NCI-H774 (cell line): Measurements from ENCODE around the gene RNF38.
A peak's percentile ranks its signal among the peaks of the same experiment; 100 is the strongest.
"Not testable (repeated sequence)": the region's sequence is repeated elsewhere in the genome, so short reads cannot be mapped to it uniquely, and the experiment has no call there.

Experiments used
- DNase-seq: peaks from one replicate; lab custom pipeline; 2025; lab: John Stamatoyannopoulos, UW

Gene RNF38

DNA sequence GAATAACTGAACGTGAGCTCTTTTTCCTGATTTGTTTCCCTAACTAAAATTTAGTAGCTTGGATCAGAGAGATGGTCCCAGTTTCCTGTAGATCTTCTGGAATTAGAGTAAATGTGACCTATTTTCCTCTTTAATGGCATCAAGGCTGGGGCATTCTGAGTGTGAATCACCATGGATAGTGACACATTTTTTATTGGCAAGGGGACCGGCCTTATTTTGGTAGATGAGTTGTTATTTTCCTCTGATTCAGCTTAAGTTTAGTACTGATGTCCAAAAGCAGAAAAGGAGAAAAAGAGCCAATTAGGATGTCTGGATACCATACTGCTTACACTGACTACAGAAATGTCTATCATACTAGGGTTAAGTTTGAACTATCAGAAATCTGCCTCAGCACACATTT, 68.1 kb downstream of the RNF38 start:
- no peak for DNase-seq

- peak; percentile 47 for DNase-seq
Observed at GRCh38 chr9:36328798-36329411, 71.2 kb downstream of the RNF38 start.

DNA sequence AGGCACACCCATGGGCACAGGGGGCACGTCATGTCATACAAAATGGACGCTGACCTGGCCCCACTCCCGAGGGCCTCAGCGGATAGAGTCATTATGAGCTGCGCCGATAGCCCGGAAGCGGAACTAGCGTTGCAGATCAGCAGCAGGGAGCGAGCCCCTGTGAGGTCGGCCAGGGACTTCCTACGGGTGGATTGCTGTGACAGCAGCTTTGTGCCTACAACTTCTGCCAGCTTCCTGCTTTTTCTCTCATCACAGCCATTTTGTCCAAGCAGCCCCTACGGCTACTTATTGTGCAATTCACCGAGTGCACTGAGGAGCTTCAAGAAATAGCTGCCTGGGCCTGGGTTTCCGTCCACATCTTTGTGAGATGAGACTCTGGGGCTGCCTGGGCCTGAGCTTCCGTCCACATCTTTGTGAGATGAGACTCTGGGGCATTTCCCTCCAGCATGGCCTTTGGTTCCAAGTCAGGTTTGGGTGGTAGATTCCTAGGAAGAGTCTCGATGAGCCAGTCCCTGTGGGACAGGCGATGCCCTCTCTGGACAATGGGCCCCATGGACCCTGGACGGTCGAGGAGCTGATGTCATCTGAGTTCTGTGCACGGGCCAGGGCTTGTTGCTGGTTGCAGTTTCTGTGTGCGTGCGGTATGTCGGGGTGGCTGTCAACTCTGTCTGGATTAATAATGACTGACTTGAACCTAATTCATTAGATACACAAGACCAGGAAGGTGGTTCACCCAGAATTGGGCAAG, 74.8 kb downstream of the RNF38 start:
- DNase-seq: no peak

DNA sequence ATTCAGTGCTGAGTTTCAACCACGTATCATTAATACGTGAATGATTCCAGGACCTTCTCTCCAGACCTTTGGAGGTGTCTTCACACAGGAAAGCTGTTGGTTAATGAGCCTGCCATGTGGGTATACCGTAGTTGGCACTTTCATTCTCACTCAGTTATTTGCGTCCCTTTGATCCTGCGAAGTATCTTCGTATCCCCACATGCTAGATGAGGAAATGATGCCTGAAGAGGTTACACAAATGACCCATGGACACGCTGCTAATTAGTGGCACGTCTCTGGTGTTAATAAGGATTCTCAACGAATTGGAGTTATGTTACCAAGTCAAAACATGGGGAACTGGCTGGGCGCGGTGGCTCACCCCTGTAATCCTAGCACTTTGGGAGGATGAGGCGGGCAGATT, 76.1 kb downstream of the RNF38 start:
- no peak for DNase-seq

GRCh38 chr9:36322462-36322861, 77.6 kb downstream of the RNF38 start:
- no peak for DNase-seq

GRCh38 chr9:36321903-36322302, 78.2 kb downstream of the RNF38 start:
- not testable (repeated sequence) for DNase-seq

DNA sequence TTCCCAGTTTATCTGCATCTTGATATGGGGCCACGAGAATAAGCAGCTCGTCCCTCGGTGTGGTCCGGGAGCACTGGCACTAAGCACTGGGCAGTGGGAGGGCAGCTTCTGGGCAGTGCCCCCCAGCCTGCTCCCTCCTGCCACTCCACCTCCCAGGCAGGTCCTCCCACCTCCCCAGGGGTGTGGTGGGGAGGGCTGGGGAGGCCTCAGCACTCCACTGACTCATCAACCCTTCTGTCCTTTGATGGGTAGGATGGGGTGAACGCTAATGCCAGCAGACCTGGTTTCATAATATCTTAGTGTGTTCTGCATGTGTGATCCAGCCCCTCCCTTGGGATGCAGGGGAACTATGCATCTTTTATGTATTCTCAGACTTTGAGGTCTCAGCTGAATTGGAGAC, 79.6 kb downstream of the RNF38 start:
- no peak for DNase-seq

DNA sequence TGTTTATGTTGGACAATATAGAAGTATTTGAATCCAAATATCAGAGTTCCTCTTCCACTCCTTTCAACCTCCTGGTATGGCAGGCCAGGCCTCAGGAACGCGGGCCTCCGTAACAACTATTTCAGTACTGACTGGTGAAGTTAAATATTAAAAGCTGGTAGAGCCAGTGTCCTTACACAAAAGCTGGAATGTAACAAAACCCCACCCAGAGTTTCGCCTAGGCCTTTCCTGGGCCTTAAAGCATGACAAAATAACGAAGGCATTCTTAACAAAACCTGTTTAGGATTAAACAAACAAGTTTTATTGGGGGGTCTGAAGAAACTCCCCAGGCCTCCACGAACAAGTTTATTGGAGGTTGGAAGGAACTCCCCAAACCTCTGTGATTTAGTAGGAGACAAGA, 80.3 kb downstream of the RNF38 start:
- no peak for DNase-seq

- no peak for DNase-seq
Observed at GRCh38 chr9:36319183-36319582, 80.9 kb downstream of the RNF38 start.

- DNase-seq: no peak
Observed at GRCh38 chr9:36318212-36318802, 81.8 kb downstream of the RNF38 start.

GRCh38 chr9:36317766-36318165, 82.3 kb downstream of the RNF38 start:
- DNase-seq: peak; percentile 13

- DNase-seq: no peak
Observed at GRCh38 chr9:36316611-36317317, 83.3 kb downstream of the RNF38 start.

DNA sequence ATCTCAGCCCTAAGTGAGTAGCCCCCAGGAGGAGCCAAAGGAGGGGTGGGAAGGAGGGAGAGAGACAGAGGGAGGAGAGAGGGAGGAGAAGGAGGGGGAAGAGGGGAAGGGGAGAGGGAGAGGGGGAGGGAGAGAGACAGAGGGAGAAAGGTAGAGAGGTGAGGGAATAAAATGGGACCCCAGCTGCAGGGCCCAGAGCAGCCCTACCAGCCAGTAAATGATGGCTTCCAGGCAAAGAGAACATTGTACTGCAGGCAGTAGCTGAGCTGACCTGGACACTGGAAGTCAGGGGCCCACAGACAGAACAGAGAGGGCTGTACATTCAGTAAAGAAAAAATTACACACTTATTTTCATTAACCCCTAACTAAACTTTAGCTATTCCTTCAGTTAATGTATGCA, 84.0 kb downstream of the RNF38 start:
- DNase-seq: no peak

DNA sequence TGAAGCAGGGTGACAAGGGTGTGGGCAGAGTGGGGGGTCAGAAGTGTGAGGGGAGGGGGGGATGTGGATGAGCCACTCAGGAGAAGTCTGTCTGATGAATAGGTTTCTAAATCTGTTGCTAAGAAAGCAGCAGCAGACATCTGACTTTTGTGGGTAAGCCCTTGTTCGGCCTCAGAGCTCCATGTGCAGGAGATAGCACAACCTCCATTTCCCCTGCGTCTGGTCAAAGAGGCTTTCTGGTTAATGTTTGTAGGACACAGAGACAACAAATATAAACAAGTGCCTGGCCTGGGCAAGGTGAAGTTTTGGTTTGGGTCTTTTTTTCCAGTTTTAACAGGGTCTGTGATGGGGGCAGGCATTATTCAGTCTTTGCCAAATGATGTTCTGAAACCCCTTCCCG, 84.8 kb downstream of the RNF38 start:
- no peak for DNase-seq

GRCh38 chr9:36314740-36315139, 85.3 kb downstream of the RNF38 start:
- no peak for DNase-seq

- DNase-seq: no peak
Observed at GRCh38 chr9:36306471-36307306, 93.4 kb downstream of the RNF38 start.

- not testable (repeated sequence) for DNase-seq
Observed at GRCh38 chr9:36304366-36304765, 95.7 kb downstream of the RNF38 start.

- DNase-seq: no peak
Observed at GRCh38 chr9:36301227-36301626, 98.8 kb downstream of the RNF38 start.

- no peak for DNase-seq
Observed at GRCh38 chr9:36298566-36298965, 101.5 kb downstream of the RNF38 start.

- no peak for DNase-seq
Observed at GRCh38 chr9:36297798-36298197, 102.3 kb downstream of the RNF38 start.

GRCh38 chr9:36294996-36295395, 105.1 kb downstream of the RNF38 start:
- DNase-seq: not testable (repeated sequence)

DNA sequence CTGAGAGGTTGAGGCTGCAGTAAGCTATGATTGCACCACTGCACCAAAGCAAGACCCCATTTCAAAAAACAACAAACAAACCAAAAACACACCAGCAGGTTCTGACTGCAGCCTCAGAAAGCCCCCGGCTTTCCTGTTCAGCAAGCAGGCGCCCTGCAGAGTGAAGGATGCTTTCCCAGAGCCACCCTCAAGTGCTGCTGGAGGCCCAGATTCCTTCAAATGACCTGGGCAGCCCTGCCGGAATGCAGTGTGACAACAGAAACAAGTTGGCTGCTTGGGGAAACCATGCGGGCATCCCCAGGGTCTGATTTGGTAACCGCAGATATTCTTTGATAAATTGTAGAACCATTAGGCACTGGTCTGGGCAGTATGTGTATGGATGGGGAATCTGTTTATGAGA, 106.2 kb downstream of the RNF38 start:
- DNase-seq: no peak
